Ureter (tissue), 1 donor: ENCODE results near the gene CHRNA5. TPM values are rescaled to one million over a fixed set of nuclear protein-coding genes. Genes with fewer than 3 reads are reported as not detected.

Experiments
- DNase-seq: peaks from one replicate; pipeline ENCODE4 v3.0.0-alpha.2; 2020; ENCODE audit warnings: low spot score
- total RNA-seq: library from RNA; stranded (reverse); gene quantifications from one replicate; pipeline ENCODE4 v1.2.4, GENCODE V29; 2023
- donor health status: DM: yes; HTN: yes; CAD: no.

The CHRNA5 gene
- total RNA-seq, 1 donor from 2014 or later: 4.0 TPM

- DNase-seq: no peak
These were observed 73.5 kb downstream of the CHRNA5 start for GRCh38 chr15:78638658-78639314.

- no peak for DNase-seq
These were observed 75.3 kb downstream of the CHRNA5 start for GRCh38 chr15:78640527-78641101.

GRCh38 chr15:78641102-78641748 is 75.9 kb downstream of the CHRNA5 start, which contains the start of gene CHRNB4:
CHRNB4 (minus strand) TSS chr15:78641210; CDS start chr15:78641133, 77 bp downstream.
- no peak for DNase-seq

- DNase-seq: no peak
These were observed 76.5 kb downstream of the CHRNA5 start for GRCh38 chr15:78641749-78642275.

- no peak for DNase-seq
These were observed 77.0 kb downstream of the CHRNA5 start for GRCh38 chr15:78642331-78642730.

Other genes with a start within 250 kb of the CHRNA5 start
- not detected for gene CRABP1, start 225.2 kb upstream of the CHRNA5 start, total RNA-seq
- 57.8 TPM for gene IREB2, start 127.3 kb upstream of the CHRNA5 start, total RNA-seq
- 12.5 TPM for gene HYKK, start 57.9 kb upstream of the CHRNA5 start, total RNA-seq
- 121 TPM for gene PSMA4, start 25.1 kb upstream of the CHRNA5 start, total RNA-seq
- gene CHRNA3, start 55.5 kb downstream of the CHRNA5 start, total RNA-seq: not detected
- gene CHRNB4, start 75.7 kb downstream of the CHRNA5 start, total RNA-seq: 0.57 TPM
- 4.2 TPM for gene ADAMTS7, start 245.9 kb downstream of the CHRNA5 start, total RNA-seq